Prostate gland (tissue), 2 donors: Measurements from ENCODE around the gene ZNF280C.

Experiments used
- POLR2A ChIP-seq: fragments of 450-650 bp; IDR thresholded peaks from one replicate; pipeline ENCODE4 v1.6.1; 2016; ENCODE audit warnings: antibody characterized with exemption, mild to moderate bottlenecking
- TF ChIP-seq, protein P1 (sequence below), 4 experiments: fragments of 200-600 bp in 2 of 4; fragments of 450-650 bp in 2 of 4; sonication (generic) in 2 of 4; IDR thresholded peaks; 1 replicate in 3 of 4; 2 replicates in 1 of 4; pipeline ENCODE4 v1.5.1; 2016 to 2019; ENCODE audit warnings: antibody characterized with exemption in 4 of 4, mild to moderate bottlenecking in 2 of 4, moderate library complexity in 2 of 4

DNA sequence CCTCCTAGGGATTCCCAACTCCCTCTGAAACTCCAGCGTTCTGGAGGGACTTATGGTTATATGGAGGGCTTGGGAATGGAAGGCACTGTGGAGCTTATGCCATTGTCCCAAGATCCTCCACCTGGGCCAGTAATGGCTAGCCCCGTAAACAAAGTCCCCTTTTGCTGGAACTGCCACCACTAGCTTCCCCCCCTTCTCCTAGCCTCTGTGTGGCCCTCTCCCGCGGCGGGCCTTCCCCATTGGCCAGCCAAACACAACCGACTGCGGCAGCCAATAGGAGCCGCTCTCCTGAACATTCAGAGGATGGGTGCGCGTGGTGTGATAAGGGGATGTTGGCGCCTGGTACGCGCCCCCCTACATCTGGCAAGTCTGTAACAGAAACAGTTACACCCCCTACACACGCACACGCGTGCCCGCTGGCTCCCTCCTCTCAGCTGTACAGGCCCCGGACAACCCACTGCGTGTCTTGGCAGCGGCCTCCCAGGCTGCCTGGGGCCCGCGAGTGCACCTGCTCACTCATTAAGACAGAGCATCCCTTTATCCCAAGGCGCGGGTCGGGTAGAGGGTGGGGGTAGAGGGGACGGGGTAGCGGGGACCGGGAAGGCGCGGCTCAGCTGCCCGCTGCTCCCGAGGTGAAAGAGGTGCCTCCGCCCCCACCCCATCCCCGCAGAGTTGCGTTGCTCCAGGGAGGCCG is 97.8 kb downstream of the ZNF280C start:
- no peak for TF ChIP-seq POLR2A
- TF ChIP-seq, protein P1, sequence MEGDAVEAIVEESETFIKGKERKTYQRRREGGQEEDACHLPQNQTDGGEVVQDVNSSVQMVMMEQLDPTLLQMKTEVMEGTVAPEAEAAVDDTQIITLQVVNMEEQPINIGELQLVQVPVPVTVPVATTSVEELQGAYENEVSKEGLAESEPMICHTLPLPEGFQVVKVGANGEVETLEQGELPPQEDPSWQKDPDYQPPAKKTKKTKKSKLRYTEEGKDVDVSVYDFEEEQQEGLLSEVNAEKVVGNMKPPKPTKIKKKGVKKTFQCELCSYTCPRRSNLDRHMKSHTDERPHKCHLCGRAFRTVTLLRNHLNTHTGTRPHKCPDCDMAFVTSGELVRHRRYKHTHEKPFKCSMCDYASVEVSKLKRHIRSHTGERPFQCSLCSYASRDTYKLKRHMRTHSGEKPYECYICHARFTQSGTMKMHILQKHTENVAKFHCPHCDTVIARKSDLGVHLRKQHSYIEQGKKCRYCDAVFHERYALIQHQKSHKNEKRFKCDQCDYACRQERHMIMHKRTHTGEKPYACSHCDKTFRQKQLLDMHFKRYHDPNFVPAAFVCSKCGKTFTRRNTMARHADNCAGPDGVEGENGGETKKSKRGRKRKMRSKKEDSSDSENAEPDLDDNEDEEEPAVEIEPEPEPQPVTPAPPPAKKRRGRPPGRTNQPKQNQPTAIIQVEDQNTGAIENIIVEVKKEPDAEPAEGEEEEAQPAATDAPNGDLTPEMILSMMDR (IDR thresholded peaks at IDR 0.05): no peak
